IMR-90 (cell line): ENCODE data around the gene WDR90. TPM values are rescaled to one million over a fixed set of nuclear protein-coding genes. Genes with fewer than 3 reads are reported as not detected.

Source experiments
- ATAC-seq: fragments of 200-7000 bp; cut with Tn5 transposase; 2 replicates; pipeline ENCODE4 v1.9.1; 2020; ENCODE audit warnings: low read depth, mild to moderate bottlenecking, moderate library complexity
- BruUV-seq: library from RNA; stranded (reverse); fragments of 400-500 nt; replicated peaks from 2 replicates; lab custom pipeline; 2021; lab: Mats Ljungman, UMichigan
- CTCF ChIA-PET: fragments of 300-600 bp; formaldehyde crosslinking; extraction: SDS; loops from one replicate; lab custom pipeline; 2021; ENCODE audit warnings: antibody characterized with exemption; lab: Yijun Ruan, JAX
- POLR2A ChIA-PET: fragments of 300-600 bp; sonication (Branson Sonifier 250); formaldehyde crosslinking; loops from one replicate; lab custom pipeline; 2022; ENCODE audit warnings: antibody characterized with exemption; ENCODE audit not compliant: unreplicated experiment; lab: Charles Lee
- DNase-seq: peaks from one replicate; pipeline ENCODE4 v3.0.0; 2013
- H2AFZ ChIP-seq: replicated peaks from 2 replicates; pipeline ENCODE3; 2013; ENCODE audit warnings: low read length, mild to moderate bottlenecking; ENCODE audit not compliant: poor library complexity
- H2AK5ac ChIP-seq: 2 replicates; pipeline ENCODE4 v1.6.1; 2013; ENCODE audit warnings: low read depth, low read length, inconsistent platforms
- H2AK9ac ChIP-seq: replicated peaks from 2 replicates; pipeline ENCODE3; 2013; ENCODE audit warnings: mild to moderate bottlenecking, low read depth, low read length, moderate library complexity; ENCODE audit not compliant: poor library complexity
- H2BK120ac ChIP-seq: 2 replicates; pipeline ENCODE4 v1.6.1; 2013; ENCODE audit warnings: low read depth, low read length, inconsistent platforms
- H2BK15ac ChIP-seq: 3 replicates; pipeline ENCODE4 v1.6.1; 2013; ENCODE audit warnings: low read depth, low read length, inconsistent platforms
- H2BK20ac ChIP-seq: 2 replicates; pipeline ENCODE4 v1.6.1; 2013; ENCODE audit warnings: low read depth, mild to moderate bottlenecking, inconsistent platforms, low read length, moderate library complexity
- H2BK5ac ChIP-seq: 2 replicates; pipeline ENCODE4 v1.6.1; 2013; ENCODE audit warnings: mild to moderate bottlenecking, low read depth, low read length, inconsistent platforms; ENCODE audit not compliant: poor library complexity, severe bottlenecking
- H3K14ac ChIP-seq: replicated peaks from 2 replicates; pipeline ENCODE4 v1.6.1; 2013; ENCODE audit warnings: low read depth, low read length, inconsistent platforms
- H3K18ac ChIP-seq: 2 replicates; pipeline ENCODE4 v1.6.1; 2013; ENCODE audit warnings: low read depth, low read length, control low read depth
- H3K23ac ChIP-seq: 2 replicates; pipeline ENCODE4 v1.6.1; 2013; ENCODE audit warnings: low read depth, low read length, inconsistent platforms
- H3K27ac ChIP-seq: 2 replicates; pipeline ENCODE4 v1.5.1; 2013; ENCODE audit warnings: mild to moderate bottlenecking, control low read depth, low read length; ENCODE audit not compliant: insufficient read depth
- H3K27me3 ChIP-seq: 2 replicates; pipeline ENCODE4 v1.6.1; 2013; ENCODE audit warnings: low read length; ENCODE audit not compliant: control insufficient read depth, insufficient read depth
- H3K36me3 ChIP-seq: 2 replicates; pipeline ENCODE4 v1.6.1; 2013; ENCODE audit warnings: low read length, mixed read lengths; ENCODE audit not compliant: control insufficient read depth, insufficient read depth
- H3K4ac ChIP-seq: 2 replicates; pipeline ENCODE4 v1.6.1; 2013; ENCODE audit warnings: low read depth, low read length, inconsistent platforms
- H3K4me1 ChIP-seq: 2 replicates; pipeline ENCODE4 v1.6.1; 2013; ENCODE audit warnings: low read length, mixed read lengths; ENCODE audit not compliant: control insufficient read depth, insufficient read depth
- H3K4me2 ChIP-seq: 2 replicates; pipeline ENCODE4 v1.6.1; 2013; ENCODE audit warnings: low read depth, mild to moderate bottlenecking, control low read depth, low read length, moderate library complexity
- H3K4me3 ChIP-seq: 2 replicates; pipeline ENCODE4 v1.5.1; 2013; ENCODE audit warnings: low read depth, mild to moderate bottlenecking, control low read depth, low read length, moderate library complexity; ENCODE audit not compliant: insufficient read depth
- H3K56ac ChIP-seq: 2 replicates; pipeline ENCODE4 v1.6.1; 2013; ENCODE audit warnings: low read length, inconsistent platforms; ENCODE audit not compliant: insufficient read depth; ENCODE audit errors: extremely low read depth
- H3K79me1 ChIP-seq, 2 experiments: 2 replicates each; pipeline ENCODE4 v1.6.1; 2013; ENCODE audit warnings: low read length in 2 of 2, inconsistent platforms in 1 of 2, low read depth in 1 of 2
- H3K9ac ChIP-seq: 2 replicates; pipeline ENCODE4 v1.6.1; 2013; ENCODE audit warnings: low read depth, low read length, control low read depth
- H3K9me1 ChIP-seq: 2 replicates; pipeline ENCODE4 v1.6.1; 2013; ENCODE audit warnings: low read length, inconsistent platforms; ENCODE audit not compliant: insufficient read depth
- H3K9me3 ChIP-seq: 2 replicates; pipeline ENCODE4 v1.6.1; 2013; ENCODE audit warnings: low read length; ENCODE audit not compliant: control insufficient read depth, insufficient read depth
- H4K20me1 ChIP-seq: 2 replicates; pipeline ENCODE4 v1.6.1; 2013; ENCODE audit warnings: low read length, inconsistent platforms; ENCODE audit not compliant: insufficient read depth
- H4K5ac ChIP-seq: 2 replicates; pipeline ENCODE4 v1.6.1; 2013; ENCODE audit warnings: mild to moderate bottlenecking, low read depth, low read length, control low read depth
- H4K8ac ChIP-seq, 2 experiments: 2 replicates each; pipeline ENCODE4 v1.6.1; 2013; ENCODE audit warnings: low read depth in 2 of 2, low read length in 2 of 2, control low read depth in 1 of 2, inconsistent platforms in 1 of 2
- H4K91ac ChIP-seq: 2 replicates; pipeline ENCODE4 v1.6.1; 2013; ENCODE audit warnings: low read depth, low read length, inconsistent platforms; ENCODE audit not compliant: insufficient read depth
- MAFK ChIP-seq: IDR thresholded peaks from 2 replicates; pipeline ENCODE4 v1.6.1; 2012; ENCODE audit warnings: low read depth, low read length, improper control_type of control experiment
- WGBS, 2 experiments: methylation state at CpG; one replicate each; pipeline versions ENCODE4 v1.1.5 to v1.1.7; 2013; ENCODE audit warnings: missing lambda C conversion rate in 2 of 2; ENCODE audit not compliant: insufficient read length in 1 of 2; ENCODE audit errors: extremely low coverage in 2 of 2; 5-methylcytosine and 5-hydroxymethylcytosine counted together
- dilution Hi-C: fragments of 300-500 bp; cut with HindIII; formaldehyde crosslinking; loops from one replicate; pipeline ENCODE4 v1.14.3; 2018; ENCODE audit warnings: low sequenced_read_pairs; ENCODE audit not compliant: unreplicated experiment
- in situ Hi-C: fragments of 300-500 bp; cut with MboI; formaldehyde crosslinking; loops from 3 replicates; pipeline ENCODE4 v1.14.3; 2019; ENCODE audit warnings: low sequenced_read_pairs, inconsistent platforms, mixed read lengths
- intact Hi-C: fragments of 100-400 bp; cut with micrococcal nuclease; formaldehyde crosslinking; loops from 2 replicates; pipeline ENCODE4 v1.10.0; 2022
- polyA plus RNA-seq, 3 experiments: library from polyadenylated mRNA; depleted of rRNA; stranded (reverse); fragments of >200 nt; gene quantifications; 2 replicates each; pipeline ENCODE4 v1.2.3, GENCODE V29; 2012; ENCODE audit warnings: low replicate concordance in 1 of 3
- total RNA-seq: library from RNA; depleted of rRNA; stranded (reverse); fragments of >200 nt; gene quantifications from 2 replicates; pipeline ENCODE4 v1.2.3, GENCODE V29; 2012

The WDR90 gene
- total and polyA plus RNA-seq, 2 of the 4 experiments (the other 2 are of a cell fraction) = 1.4 to 18.7 TPM

GRCh38 chr16:666572-666971 is 17.4 kb downstream of the WDR90 start:
- Histone ChIP-seq H2BK5ac (no peak overlapping the region), H3K27me3 (no peaks in the 10 kb centered on the region), H3K23ac (no peak overlapping the region), H3K79me1 (peaks cover 0 to 23% of the 10 kb centered on the region in 2 experiments; a peak in 1 of 4 replicates), H3K18ac (no peak overlapping the region), H2AK5ac (no peak overlapping the region), H2AK9ac (peak overlapping the region; percentile 28), H3K9me3 (no peaks in the 10 kb centered on the region), H2BK120ac (no peak overlapping the region), H3K9me1 (peaks cover 6% of the 10 kb centered on the region), H2AFZ (no peak overlapping the region), H3K4me3 (no peak overlapping the region), H3K4me2 (no peak overlapping the region), H4K8ac (no peak overlapping the region), H3K4me1 (peaks cover 6% of the 10 kb centered on the region), H2BK15ac (no peak overlapping the region), H3K56ac (no peak overlapping the region), H3K9ac (no peak overlapping the region), H3K4ac (no peak overlapping the region), H4K20me1 (peaks cover 13% of the 10 kb centered on the region), H4K5ac (no peak overlapping the region), H3K14ac (no peak overlapping the region), H3K27ac (no peak overlapping the region), H3K36me3 (peaks cover 23% of the 10 kb centered on the region), H4K91ac (no peak overlapping the region), H2BK20ac (no peak overlapping the region)
- ATAC-seq = no peak
- no peak for TF ChIP-seq MAFK
- POLR2A ChIA-PET = no interaction called here
- CTCF ChIA-PET = no interaction called here
- dilution Hi-C loops = no loop called here
- DNase-seq = no peak
- WGBS, 2 experiments = 98% methylated on average over 8 of the region's 13 CpGs; no CpG with 5 or more reads in 1 of the 2 experiments
- no TSS peak for BruUV-seq
- in situ Hi-C loops = no loop called here
- intact Hi-C loops = no loop called here
